Calu3 (cell line): ENCODE data around the gene HACD1. TPM values are rescaled to one million over a fixed set of nuclear protein-coding genes. Genes with fewer than 3 reads are reported as not detected.

ENCODE experiments used
- BruUV-seq: library from RNA; stranded (reverse); fragments of 400-500 nt; replicated peaks from 2 replicates; lab custom pipeline; 2021; lab: Mats Ljungman, UMichigan
- CTCF ChIA-PET: fragments of 300-600 bp; sonication (Branson Sonifier 250); formaldehyde crosslinking; loops from one replicate; lab custom pipeline; 2022; ENCODE audit warnings: antibody characterized with exemption; lab: Charles Lee
- DNase-seq: peaks from one replicate; pipeline ENCODE4 v3.0.0; 2022
- H3K27ac Mint-ChIP-seq: one replicate; pipeline ENCODE4 v1.8.0; 2022; ENCODE audit warnings: mixed read lengths; ENCODE audit not compliant: unreplicated experiment
- H3K27me3 Mint-ChIP-seq: one replicate; pipeline ENCODE4 v1.8.0; 2022; ENCODE audit warnings: mixed read lengths; ENCODE audit not compliant: unreplicated experiment
- H3K36me3 Mint-ChIP-seq: one replicate; pipeline ENCODE4 v1.8.0; 2022; ENCODE audit warnings: mild to moderate bottlenecking, moderate library complexity, mixed read lengths; ENCODE audit not compliant: insufficient read depth, unreplicated experiment
- H3K4me1 Mint-ChIP-seq: one replicate; pipeline ENCODE4 v1.8.0; 2022; ENCODE audit warnings: mild to moderate bottlenecking, low read depth, mixed read lengths; ENCODE audit not compliant: unreplicated experiment
- H3K4me3 Mint-ChIP-seq: one replicate; pipeline ENCODE4 v1.8.0; 2022; ENCODE audit warnings: mild to moderate bottlenecking, low read depth, moderate library complexity, mixed read lengths; ENCODE audit not compliant: unreplicated experiment
- H3K9me3 Mint-ChIP-seq: one replicate; pipeline ENCODE4 v1.8.0; 2022; ENCODE audit warnings: low read depth, mixed read lengths; ENCODE audit not compliant: unreplicated experiment
- CTCF ChIP-seq: fragments of 200-600 bp; IDR thresholded peaks from one replicate; pipeline ENCODE4 v1.8.0; 2022; ENCODE audit warnings: antibody characterized with exemption; ENCODE audit not compliant: unreplicated experiment
- intact Hi-C: fragments of 100-400 bp; cut with micrococcal nuclease; formaldehyde crosslinking; loops from one replicate; pipeline ENCODE4 v1.10.0; 2022; ENCODE audit not compliant: unreplicated experiment
- total RNA-seq: library from RNA; stranded (reverse); gene quantifications from 2 replicates; pipeline ENCODE4 v1.2.3, GENCODE V29; 2022

Gene HACD1
- total RNA-seq, 1 experiment from 2014 or later: 17.3 TPM

GRCh38 chr10:17544465-17544864 lies 72.7 kb downstream of the HACD1 start:
- CTCF ChIA-PET: interaction anchor here (0.9 kb wide), 1 partner anchor 27 kb away, joined by 5 read pairs; no protein-coding TSS in a partner anchor
- BruUV-seq: no TSS peak
- no peak for DNase-seq

More at GRCh38 chr10:17544465-17544864, 72.7 kb downstream of the HACD1 start:
- Mint-ChIP-seq H3K36me3 (no peaks in the 10 kb centered on the region), H3K9me3 (no peaks in the 10 kb centered on the region), H3K27me3 (no peaks in the 10 kb centered on the region), H3K27ac (no peak overlapping the region), H3K4me1 (peaks cover 6% of the 10 kb centered on the region), H3K4me3 (no peak overlapping the region)
- no peak for TF ChIP-seq CTCF
- intact Hi-C loops: no loop called here

Other genes with a start within 250 kb of the HACD1 start
- 0.14 TPM in 1 of 2 replicates, not detected in the other for gene ST8SIA6, start 162.8 kb downstream of the HACD1 start, total RNA-seq
- 16.6 and 17.0 TPM in 2 replicates for gene STAM, start 26.8 kb upstream of the HACD1 start, total RNA-seq
- 0.38 and 0.51 TPM in 2 replicates for gene TMEM236, start 134.8 kb upstream of the HACD1 start, total RNA-seq
- 0.09 TPM in 1 of 2 replicates, not detected in the other for gene MRC1, start 192.0 kb upstream of the HACD1 start, total RNA-seq